ENCODE results near the gene ERCC5.

Gene ERCC5

GRCh38 chr13:102845630-102846260, at the start of gene ERCC5:
Gene ERCC5, plus strand, starts transcription at chr13:102846032. Its CDS starts 235 bp downstream, at chr13:102846267.
- peak; percentile 80 for DNase-seq

GRCh38 chr13:102798581-102799425, 47.0 kb upstream of the ERCC5 start, which contains the start of the genes BIVM and POGLUT2:
Gene BIVM, plus strand, starts transcription at chr13:102799119. Its CDS starts 8,149 bp downstream, at chr13:102807268.
Gene POGLUT2, minus strand, starts transcription at chr13:102798976. Its CDS starts 306 bp downstream, at chr13:102798670.
- peak; percentile 68 for DNase-seq

- DNase-seq = no peak
These were observed 46.2 kb upstream of the ERCC5 start for GRCh38 chr13:102799426-102800144.

- DNase-seq = peak; percentile 23
These were observed 45.4 kb upstream of the ERCC5 start for GRCh38 chr13:102800145-102801041.

- DNase-seq = no peak
These were observed 40.2 kb upstream of the ERCC5 start for GRCh38 chr13:102805680-102806079.

GRCh38 chr13:102807699-102808098, 38.1 kb upstream of the ERCC5 start:
- no peak for DNase-seq

- DNase-seq = no peak
These were observed 33.1 kb upstream of the ERCC5 start for GRCh38 chr13:102812611-102813287.

GRCh38 chr13:102814025-102814607, 31.7 kb upstream of the ERCC5 start:
- no peak for DNase-seq

GRCh38 chr13:102814793-102815192, 31.0 kb upstream of the ERCC5 start:
- no peak for DNase-seq

- DNase-seq = no peak
These were observed 30.0 kb upstream of the ERCC5 start for GRCh38 chr13:102815788-102816187.

- DNase-seq = no peak
These were observed 29.1 kb upstream of the ERCC5 start for GRCh38 chr13:102816708-102817107.

- DNase-seq = no peak
These were observed 28.6 kb upstream of the ERCC5 start for GRCh38 chr13:102817241-102817640.

GRCh38 chr13:102817907-102818306, 27.9 kb upstream of the ERCC5 start:
- no peak for DNase-seq

- no peak for DNase-seq
These were observed 20.4 kb upstream of the ERCC5 start for GRCh38 chr13:102825400-102825799.

GRCh38 chr13:102825921-102826706, 19.7 kb upstream of the ERCC5 start:
- DNase-seq = no peak

- DNase-seq = no peak
These were observed 15.2 kb upstream of the ERCC5 start for GRCh38 chr13:102830646-102831045.

GRCh38 chr13:102836471-102836870, 9.4 kb upstream of the ERCC5 start:
- no peak for DNase-seq

- no peak for DNase-seq
These were observed 7.6 kb upstream of the ERCC5 start for GRCh38 chr13:102838273-102838672.

- no peak for DNase-seq
These were observed 6.8 kb upstream of the ERCC5 start for GRCh38 chr13:102838982-102839381.

GRCh38 chr13:102839462-102839861, 6.4 kb upstream of the ERCC5 start:
- no peak for DNase-seq

- DNase-seq = no peak
These were observed 573 bp upstream of the ERCC5 start for GRCh38 chr13:102845289-102845629.

Data from GOT3 (cell line).